Measurements from ENCODE around the gene GLYR1.

The GLYR1 gene

DNA sequence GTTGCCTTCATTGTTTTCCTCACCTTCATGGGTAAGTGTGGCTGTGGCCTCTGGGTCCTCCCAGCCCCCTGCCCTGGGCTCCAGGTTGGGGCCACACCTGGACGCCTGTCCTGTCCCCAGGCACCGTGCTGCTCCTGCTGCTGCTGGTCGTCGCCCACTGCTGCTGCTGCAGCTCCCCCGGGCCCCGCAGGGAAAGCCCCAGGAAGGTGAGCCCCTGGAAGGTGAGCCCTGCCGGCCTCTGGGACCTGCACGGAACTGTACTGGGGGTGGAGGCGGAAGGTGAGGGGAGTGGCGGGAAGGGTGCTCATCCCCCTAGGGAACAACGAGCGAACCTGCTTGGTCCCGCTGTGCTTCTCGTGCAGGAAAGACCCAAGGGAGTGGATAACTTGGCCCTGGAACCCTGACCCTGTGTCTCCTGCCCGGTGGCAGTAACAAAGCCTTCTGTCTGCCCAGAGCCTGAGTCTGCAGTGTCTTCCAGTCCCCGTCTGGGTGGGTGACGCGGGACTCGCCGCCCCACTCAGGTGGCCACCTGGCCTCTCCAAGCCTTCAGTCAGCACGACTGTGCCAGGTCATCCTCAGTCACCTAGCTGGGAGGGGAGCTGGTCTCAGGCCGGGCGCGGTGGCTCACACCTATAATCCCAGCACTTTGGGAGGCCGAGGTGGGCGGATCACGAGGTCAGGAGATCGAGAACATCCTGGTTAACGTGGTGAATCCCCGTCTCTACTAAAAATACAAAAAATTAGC, 51.1 kb downstream of the GLYR1 start:
- POLR2A ChIA-PET: interaction anchor here (0.6 to 1.2 kb wide), 2 partner anchors 8 to 24 kb away, joined by 3 read pairs; partner anchors contain the start of gene SEPTIN12
- no peak for TF ChIP-seq FOXA1 (IDR thresholded peaks at IDR 0.05)
- TF ChIP-seq L3MBTL2 (conservative IDR thresholded peaks at IDR 0.05): no peak
- no peak for TF ChIP-seq NFRKB (IDR thresholded peaks at IDR 0.05)
- no peak for TF ChIP-seq FOXM1 (IDR thresholded peaks at IDR 0.05; ENCODE audit: borderline replicate concordance)
- no peak for TF ChIP-seq CTBP1 (IDR thresholded peaks at IDR 0.05; ENCODE audit: borderline replicate concordance)
- TF ChIP-seq, protein P1, sequence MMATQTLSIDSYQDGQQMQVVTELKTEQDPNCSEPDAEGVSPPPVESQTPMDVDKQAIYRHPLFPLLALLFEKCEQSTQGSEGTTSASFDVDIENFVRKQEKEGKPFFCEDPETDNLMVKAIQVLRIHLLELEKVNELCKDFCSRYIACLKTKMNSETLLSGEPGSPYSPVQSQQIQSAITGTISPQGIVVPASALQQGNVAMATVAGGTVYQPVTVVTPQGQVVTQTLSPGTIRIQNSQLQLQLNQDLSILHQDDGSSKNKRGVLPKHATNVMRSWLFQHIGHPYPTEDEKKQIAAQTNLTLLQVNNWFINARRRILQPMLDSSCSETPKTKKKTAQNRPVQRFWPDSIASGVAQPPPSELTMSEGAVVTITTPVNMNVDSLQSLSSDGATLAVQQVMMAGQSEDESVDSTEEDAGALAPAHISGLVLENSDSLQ (IDR thresholded peaks at IDR 0.05): no peak
- TF ChIP-seq TARDBP (IDR thresholded peaks at IDR 0.05): no peak
- no peak for TF ChIP-seq ZNF384 (IDR thresholded peaks at IDR 0.05)
- CTCF ChIA-PET: no interaction called here
- no peak for DNase-seq (ENCODE audit: extremely low spot score)

DNA sequence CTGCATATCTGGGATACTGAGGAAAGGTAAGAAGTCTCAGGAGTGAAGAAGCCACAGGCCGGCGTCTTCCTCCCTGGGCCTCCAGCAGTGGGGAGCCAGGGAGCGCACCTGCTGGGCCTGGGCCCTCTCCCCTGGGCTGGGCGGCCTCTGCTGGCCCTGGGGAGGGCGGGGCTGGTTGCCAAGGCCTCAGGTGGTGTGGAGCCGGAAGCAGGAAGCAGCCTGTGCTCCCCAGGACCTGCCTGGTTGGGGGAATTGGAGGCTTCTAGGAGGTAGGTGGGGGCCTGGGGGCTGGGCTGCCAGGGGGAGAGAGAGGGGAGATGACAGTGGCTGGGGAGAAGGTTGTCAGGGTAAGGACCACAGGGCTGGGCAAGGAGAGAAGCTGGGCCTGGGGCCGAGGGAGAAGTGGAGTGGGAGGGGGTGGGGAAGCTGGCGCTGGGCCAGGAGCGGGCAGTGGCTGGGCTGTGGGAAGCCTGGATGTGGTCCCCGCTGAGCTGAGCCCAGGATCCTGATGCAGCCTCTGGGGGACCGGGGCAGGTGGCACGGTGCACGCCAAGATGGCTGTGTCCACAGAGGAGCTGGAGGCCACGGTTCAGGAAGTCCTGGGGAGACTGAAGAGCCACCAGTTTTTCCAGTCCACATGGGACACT, 51.8 kb downstream of the GLYR1 start, which contains the start of gene SMIM22:
Gene SMIM22 (plus strand): TSS at position 189 of the 647 bp plus-strand sequence. CDS start 366 bp downstream, at position 555.
- ChIA-PET CTCF (no interaction called here), POLR2A (no interaction called here)
- no peak for TF ChIP-seq L3MBTL2 (conservative IDR thresholded peaks at IDR 0.05)
- no peak for TF ChIP-seq ZNF384 (IDR thresholded peaks at IDR 0.05)
- no peak for TF ChIP-seq FOXM1 (IDR thresholded peaks at IDR 0.05; ENCODE audit: borderline replicate concordance)
- TF ChIP-seq CTBP1 (IDR thresholded peaks at IDR 0.05; ENCODE audit: borderline replicate concordance): no peak
- TF ChIP-seq FOXK2 (IDR thresholded peaks at IDR 0.05): no peak
- DNase-seq (ENCODE audit: extremely low spot score): no peak

DNA sequence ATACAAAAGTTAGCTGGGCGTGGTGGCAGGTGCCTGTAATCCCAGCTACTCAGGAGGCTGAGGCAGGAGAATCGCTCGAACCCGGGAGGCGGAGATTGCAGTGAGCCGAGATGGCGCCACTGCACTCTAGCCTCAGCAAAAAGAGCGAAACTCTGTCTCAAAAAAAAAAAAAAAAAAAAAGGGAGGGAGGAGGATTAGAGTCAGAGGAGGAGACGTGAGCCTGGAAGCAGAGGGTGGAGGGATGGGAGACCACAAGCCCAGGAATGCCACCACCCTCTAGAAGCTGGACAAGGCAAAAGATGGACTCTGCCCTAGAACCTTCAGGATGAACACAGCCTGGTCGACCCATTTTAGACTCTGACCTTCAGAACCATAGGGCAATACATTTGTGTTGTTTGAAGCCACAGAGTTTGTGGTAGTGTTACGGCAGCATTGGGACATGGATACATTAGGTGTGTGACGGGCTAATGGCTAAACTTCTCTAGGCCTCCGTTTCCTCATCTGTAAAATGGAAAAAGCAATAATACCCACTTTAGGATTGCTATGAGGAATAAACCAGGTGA, 54.1 kb downstream of the GLYR1 start:
- POLR2A ChIA-PET: no interaction called here
- CTCF ChIA-PET: no interaction called here
- TF ChIP-seq ZNF384 (IDR thresholded peaks at IDR 0.05) (no peak; the same call in 1 of the 2 replicates), SUZ12 (IDR thresholded peaks at IDR 0.05) (no peak), FOXK2 (IDR thresholded peaks at IDR 0.05) (no peak), FOXM1 (IDR thresholded peaks at IDR 0.05; ENCODE audit: borderline replicate concordance) (no peak), NFRKB (IDR thresholded peaks at IDR 0.05) (no peak), LEF1 (IDR thresholded peaks at IDR 0.05; ENCODE audit: borderline replicate concordance) (no peak), ARNT (IDR thresholded peaks at IDR 0.05) (no peak), ELF4 (IDR thresholded peaks at IDR 0.05) (no peak), L3MBTL2 (conservative IDR thresholded peaks at IDR 0.05) (no peak), HDGF (IDR thresholded peaks at IDR 0.05; ENCODE audit: borderline replicate concordance) (no peak), CTBP1 (IDR thresholded peaks at IDR 0.05; ENCODE audit: borderline replicate concordance) (no peak)
- TF ChIP-seq, protein P1 (IDR thresholded peaks at IDR 0.05): no peak
- DNase-seq (ENCODE audit: extremely low spot score): no peak

DNA sequence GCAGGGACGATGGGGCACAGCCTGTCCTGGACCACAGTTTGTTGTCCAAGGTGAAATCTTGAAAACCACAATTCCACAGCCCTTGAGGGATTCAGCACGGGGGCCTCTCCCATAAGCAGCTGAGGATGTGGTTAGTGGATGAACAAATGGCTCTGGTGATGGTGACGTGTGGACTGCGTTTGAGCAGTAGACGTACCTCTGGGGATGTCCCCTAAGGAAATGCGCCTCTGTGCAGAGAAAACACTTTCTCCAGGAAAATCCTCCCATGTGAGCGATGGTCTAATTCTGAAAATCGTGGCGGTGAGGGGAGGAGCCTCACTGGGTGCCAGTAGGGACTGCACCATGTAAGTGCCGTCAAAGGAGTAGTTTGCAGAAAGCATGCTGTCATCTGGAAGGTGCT, 56.2 kb downstream of the GLYR1 start:
- CTCF ChIA-PET: no interaction called here

DNA sequence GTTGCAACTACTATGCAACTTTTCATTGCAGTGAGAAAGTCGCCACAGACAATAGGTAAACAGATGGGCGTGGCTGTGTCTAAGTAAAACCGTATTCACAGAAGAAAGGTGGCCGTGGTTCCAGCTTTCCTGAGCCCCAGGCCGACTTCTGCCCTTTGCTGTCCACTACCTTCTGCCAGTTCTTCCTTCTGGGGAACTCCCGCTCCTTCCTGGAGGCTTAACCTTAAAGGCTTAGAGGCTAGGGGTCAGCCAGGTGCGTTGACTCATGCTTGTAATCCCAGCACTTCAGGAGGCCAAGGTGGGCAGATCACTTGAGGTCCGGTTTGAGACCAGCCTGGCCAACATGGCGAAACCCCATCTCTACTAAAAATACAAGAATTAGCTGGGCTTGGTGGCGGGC, 56.8 kb downstream of the GLYR1 start:
- TF ChIP-seq SUZ12 (IDR thresholded peaks at IDR 0.05) (no peak), ARNT (IDR thresholded peaks at IDR 0.05) (no peak), FOXM1 (IDR thresholded peaks at IDR 0.05; ENCODE audit: borderline replicate concordance) (no peak), LEF1 (IDR thresholded peaks at IDR 0.05; ENCODE audit: borderline replicate concordance) (no peak), CTBP1 (IDR thresholded peaks at IDR 0.05; ENCODE audit: borderline replicate concordance) (no peak), FOXK2 (IDR thresholded peaks at IDR 0.05) (no peak), NFRKB (IDR thresholded peaks at IDR 0.05) (no peak), TARDBP (IDR thresholded peaks at IDR 0.05) (no peak), ZNF384 (IDR thresholded peaks at IDR 0.05) (no peak), ELF4 (IDR thresholded peaks at IDR 0.05) (no peak)
- POLR2A ChIA-PET: interaction anchor here (2.6 kb wide), 1 partner anchor 22 kb away, joined by 8 read pairs; no protein-coding TSS in a partner anchor
- DNase-seq (ENCODE audit: extremely low spot score): no peak
- CTCF ChIA-PET: interaction anchor here (0.5 to 0.6 kb wide), 2 partner anchors 53 to 164 kb away, joined by 4 read pairs; no protein-coding TSS in a partner anchor

More for the DNA sequence above, 56.2 kb downstream of the GLYR1 start:
- TF ChIP-seq SP1 (IDR thresholded peaks at IDR 0.05): no peak
- no peak for TF ChIP-seq L3MBTL2 (conservative IDR thresholded peaks at IDR 0.05)
- no peak for TF ChIP-seq ZNF384 (IDR thresholded peaks at IDR 0.05)
- no peak for TF ChIP-seq FOXK2 (IDR thresholded peaks at IDR 0.05)
- TF ChIP-seq SUZ12 (IDR thresholded peaks at IDR 0.05): no peak
- TF ChIP-seq HDGF (IDR thresholded peaks at IDR 0.05; ENCODE audit: borderline replicate concordance): no peak
- TF ChIP-seq TARDBP (IDR thresholded peaks at IDR 0.05): no peak
- TF ChIP-seq NFRKB (IDR thresholded peaks at IDR 0.05): no peak
- TF ChIP-seq ARNT (IDR thresholded peaks at IDR 0.05): no peak
- TF ChIP-seq, protein P1 (IDR thresholded peaks at IDR 0.05): no peak
- TF ChIP-seq LEF1 (IDR thresholded peaks at IDR 0.05; ENCODE audit: borderline replicate concordance): no peak
- POLR2A ChIA-PET: no interaction called here
- DNase-seq (ENCODE audit: extremely low spot score): no peak

DNA sequence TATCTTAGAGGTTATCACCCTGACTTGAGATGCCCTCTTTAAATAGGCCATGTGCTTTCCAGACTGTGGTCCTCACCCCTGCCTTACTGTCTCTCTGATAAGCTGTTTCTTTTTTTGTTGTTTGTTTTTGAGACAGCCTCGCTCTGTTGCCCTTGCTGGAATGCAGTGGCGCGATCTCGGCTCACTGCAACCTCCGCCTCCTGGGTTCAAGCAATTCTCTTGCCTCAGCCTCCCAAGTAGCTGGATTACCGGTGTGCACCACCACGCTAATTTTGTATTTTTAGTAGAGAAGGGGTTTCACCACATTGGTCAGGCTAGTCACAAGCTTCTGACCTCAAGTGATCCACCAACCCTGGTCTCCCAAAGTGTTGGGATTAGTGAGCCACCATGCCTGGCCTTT, 58.2 kb downstream of the GLYR1 start:
- ChIA-PET POLR2A (interaction anchor here (0.8 to 2.6 kb wide), 3 partner anchors 8 to 20 kb away, joined by 3 to 8 read pairs (median 5); partner anchors contain the start of gene ROGDI), CTCF (interaction anchor here (0.8 kb wide), 1 partner anchor 23 kb away, joined by 3 read pairs; no protein-coding TSS in a partner anchor)
- DNase-seq (ENCODE audit: extremely low spot score): no peak
- TF ChIP-seq L3MBTL2 (conservative IDR thresholded peaks at IDR 0.05): no peak
- no peak for TF ChIP-seq BHLHE40 (IDR thresholded peaks at IDR 0.05; ENCODE audit: borderline replicate concordance)
- TF ChIP-seq, protein P1 (IDR thresholded peaks at IDR 0.05): no peak
- TF ChIP-seq ARNT (IDR thresholded peaks at IDR 0.05): no peak
- TF ChIP-seq CTBP1 (IDR thresholded peaks at IDR 0.05; ENCODE audit: borderline replicate concordance): no peak
- TF ChIP-seq LEF1 (IDR thresholded peaks at IDR 0.05; ENCODE audit: borderline replicate concordance): no peak
- no peak for TF ChIP-seq FOXK2 (IDR thresholded peaks at IDR 0.05)
- TF ChIP-seq SP1 (IDR thresholded peaks at IDR 0.05): no peak
- TF ChIP-seq ZNF384 (IDR thresholded peaks at IDR 0.05): no peak
- no peak for TF ChIP-seq FOXA1 (IDR thresholded peaks at IDR 0.05)
- TF ChIP-seq HDGF (IDR thresholded peaks at IDR 0.05; ENCODE audit: borderline replicate concordance): no peak
- TF ChIP-seq TARDBP (IDR thresholded peaks at IDR 0.05): no peak
- no peak for TF ChIP-seq ELF4 (IDR thresholded peaks at IDR 0.05)
- no peak for TF ChIP-seq SUZ12 (IDR thresholded peaks at IDR 0.05)
- TF ChIP-seq FOXM1 (IDR thresholded peaks at IDR 0.05; ENCODE audit: borderline replicate concordance): no peak
- TF ChIP-seq NFRKB (IDR thresholded peaks at IDR 0.05): no peak

All from HEK293T (cell line).